HG03565 (cell line): ENCODE data around the gene KIF5A.

Experiments
- ATAC-seq: cut with Tn5 transposase; IDR thresholded peaks from one replicate; pipeline ENCODE4 v1.9.1; 2021; ENCODE audit warnings: mild to moderate bottlenecking, moderate library complexity; ENCODE audit not compliant: unreplicated experiment

Gene KIF5A

GRCh38 chr12:57604992-57605810, 55.4 kb downstream of the KIF5A start:
- no peak for ATAC-seq

DNA sequence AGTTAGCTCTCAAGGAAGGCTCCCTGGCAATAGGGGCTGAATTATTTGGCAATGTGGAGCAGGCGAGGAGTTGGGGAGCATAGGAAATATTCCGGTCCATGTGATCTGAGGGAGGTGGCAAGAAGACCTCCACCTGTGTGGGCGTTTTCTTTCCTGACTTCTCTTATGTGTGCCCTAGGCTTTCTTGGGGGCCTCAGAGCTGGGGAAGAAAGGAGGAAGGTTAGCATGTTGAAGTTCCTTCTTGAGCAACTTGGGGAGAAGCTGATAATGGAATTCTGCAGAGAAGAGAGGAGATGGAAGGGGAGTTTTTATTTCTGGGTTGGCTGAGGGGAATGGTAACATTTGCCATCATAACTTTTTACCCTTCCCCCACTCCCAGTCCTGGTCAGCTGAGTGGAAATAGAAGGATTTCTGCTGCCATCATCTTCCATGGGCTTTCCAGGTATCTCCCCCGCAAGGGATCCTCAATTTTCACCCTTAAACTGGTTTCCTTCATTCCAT, 56.0 kb downstream of the KIF5A start:
- ATAC-seq: no peak

DNA sequence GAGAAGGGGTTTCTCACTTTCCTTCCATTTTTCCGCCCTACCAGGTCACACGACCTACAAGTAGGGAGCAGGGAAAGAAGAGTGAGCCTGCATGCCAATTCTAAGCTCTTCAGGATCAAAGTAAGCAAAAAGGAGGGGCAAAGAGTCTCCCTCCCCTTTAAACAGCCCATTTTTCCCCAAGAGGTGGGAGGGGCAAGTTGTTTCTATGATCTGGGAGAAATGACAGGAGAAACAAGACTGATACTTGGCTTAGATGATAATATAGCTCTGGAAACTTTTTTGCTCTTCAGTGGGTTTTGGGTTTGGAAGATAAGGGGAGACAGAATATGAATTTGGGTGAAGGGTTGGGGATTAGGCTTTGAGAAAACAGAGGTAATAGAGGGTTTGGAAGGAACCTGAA, 56.6 kb downstream of the KIF5A start:
- ATAC-seq: no peak

- ATAC-seq: no peak
Measured at GRCh38 chr12:57606821-57607220, 57.0 kb downstream of the KIF5A start.

- ATAC-seq: no peak
Measured at GRCh38 chr12:57607958-57608663, 58.3 kb downstream of the KIF5A start.

GRCh38 chr12:57609101-57609780, 59.4 kb downstream of the KIF5A start:
- no peak for ATAC-seq

- ATAC-seq: no peak
Measured at GRCh38 chr12:57609781-57610553, 60.1 kb downstream of the KIF5A start.

DNA sequence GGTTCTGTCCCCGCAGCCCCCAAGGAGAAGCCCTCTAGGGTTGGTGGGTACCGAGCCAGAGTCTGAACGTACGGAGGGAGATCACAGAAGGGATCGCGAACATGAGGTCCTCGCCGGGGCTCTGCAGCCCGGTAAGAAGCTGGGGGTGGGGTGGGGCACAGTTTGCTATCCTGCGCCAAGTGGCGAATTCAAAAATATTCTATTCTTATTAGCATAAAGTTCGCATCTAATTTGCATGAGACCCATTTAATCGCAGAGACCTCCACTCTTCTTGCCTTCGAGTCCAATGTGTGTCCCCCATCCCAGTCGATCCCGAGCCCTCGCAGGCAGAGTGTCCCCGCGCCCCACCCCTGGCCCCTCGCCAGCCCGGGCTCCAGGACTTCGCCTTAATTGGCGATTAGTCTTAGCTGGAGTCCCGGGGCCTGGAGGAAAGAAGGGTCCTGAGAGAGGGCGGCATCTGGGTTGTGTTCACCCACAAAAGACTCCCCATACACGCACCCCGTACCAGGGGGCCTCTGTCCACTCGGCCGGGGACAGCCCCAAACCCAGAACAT, 60.8 kb downstream of the KIF5A start:
- no peak for ATAC-seq

- no peak for ATAC-seq
Measured at GRCh38 chr12:57611108-57611826, 61.4 kb downstream of the KIF5A start, which contains the start of gene ARHGEF25. Gene ARHGEF25 (plus strand): TSS chr12:57611435. CDS start chr12:57611895, 460 bp downstream.

- ATAC-seq: no peak
Measured at GRCh38 chr12:57611827-57612710, 62.2 kb downstream of the KIF5A start.

- no peak for ATAC-seq
Measured at GRCh38 chr12:57612711-57613426, 63.0 kb downstream of the KIF5A start.

DNA sequence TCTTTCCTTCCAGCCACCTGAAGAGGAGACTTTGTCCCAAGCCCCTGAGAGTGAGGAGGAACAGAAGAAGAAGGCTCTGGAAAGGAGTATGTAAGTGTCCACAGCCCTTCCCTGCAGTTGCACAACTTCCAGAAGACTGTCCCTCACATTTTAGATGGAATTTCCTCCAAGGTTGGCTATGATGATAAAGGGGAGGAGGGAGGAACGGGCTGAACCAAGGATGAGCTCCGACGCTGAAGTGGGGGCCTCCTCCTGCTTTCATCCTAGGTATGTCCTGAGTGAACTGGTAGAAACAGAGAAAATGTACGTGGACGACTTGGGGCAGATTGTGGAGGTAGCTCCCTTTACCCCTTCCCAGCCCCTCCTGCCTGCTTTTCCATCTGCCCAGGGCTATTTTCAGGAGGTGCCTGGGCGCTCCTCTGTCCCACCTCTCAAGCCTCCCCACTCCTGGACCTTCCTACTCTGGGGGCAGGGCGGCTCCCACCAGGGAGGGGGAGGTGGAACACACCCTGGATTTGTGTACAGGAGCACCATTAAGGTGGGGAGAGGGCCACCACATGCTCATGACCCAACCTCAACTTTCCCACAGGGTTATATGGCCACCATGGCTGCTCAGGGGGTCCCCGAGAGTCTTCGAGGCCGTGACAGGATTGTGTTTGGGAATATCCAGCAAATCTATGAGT, 63.7 kb downstream of the KIF5A start:
- ATAC-seq: no peak

DNA sequence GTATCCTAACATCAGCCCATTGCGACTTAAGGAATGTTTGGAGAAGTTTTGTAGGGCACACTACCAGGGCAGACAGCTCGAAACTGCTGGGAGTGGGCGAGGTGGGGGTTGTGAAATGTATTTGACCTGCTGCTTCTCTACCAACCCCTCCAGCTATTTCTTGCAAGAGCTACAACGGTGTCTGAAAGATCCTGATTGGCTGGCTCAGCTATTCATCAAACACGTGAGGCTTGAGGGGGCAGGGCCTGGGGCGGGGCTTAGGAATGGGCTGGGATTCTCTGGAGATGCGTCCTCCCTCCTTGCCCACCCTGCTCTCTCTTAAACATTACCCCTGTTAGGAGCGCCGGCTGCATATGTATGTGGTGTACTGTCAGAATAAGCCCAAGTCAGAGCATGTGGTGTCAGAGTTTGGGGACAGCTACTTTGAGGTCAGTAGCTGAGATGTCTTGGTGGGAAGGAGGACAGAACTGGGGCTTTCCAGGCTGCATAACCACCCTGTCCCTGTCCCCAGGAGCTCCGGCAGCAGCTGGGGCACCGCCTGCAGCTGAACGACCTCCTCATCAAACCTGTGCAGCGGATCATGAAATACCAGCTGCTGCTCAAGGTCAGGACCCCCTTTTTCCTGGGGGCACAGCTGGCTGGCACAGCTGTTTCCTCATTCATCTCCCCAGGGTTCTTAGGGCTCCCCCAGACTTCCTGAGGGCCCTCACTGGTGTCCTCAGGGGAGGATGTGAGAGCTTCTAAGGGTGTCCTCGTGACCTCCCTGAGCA, 64.5 kb downstream of the KIF5A start:
- ATAC-seq: no peak

DNA sequence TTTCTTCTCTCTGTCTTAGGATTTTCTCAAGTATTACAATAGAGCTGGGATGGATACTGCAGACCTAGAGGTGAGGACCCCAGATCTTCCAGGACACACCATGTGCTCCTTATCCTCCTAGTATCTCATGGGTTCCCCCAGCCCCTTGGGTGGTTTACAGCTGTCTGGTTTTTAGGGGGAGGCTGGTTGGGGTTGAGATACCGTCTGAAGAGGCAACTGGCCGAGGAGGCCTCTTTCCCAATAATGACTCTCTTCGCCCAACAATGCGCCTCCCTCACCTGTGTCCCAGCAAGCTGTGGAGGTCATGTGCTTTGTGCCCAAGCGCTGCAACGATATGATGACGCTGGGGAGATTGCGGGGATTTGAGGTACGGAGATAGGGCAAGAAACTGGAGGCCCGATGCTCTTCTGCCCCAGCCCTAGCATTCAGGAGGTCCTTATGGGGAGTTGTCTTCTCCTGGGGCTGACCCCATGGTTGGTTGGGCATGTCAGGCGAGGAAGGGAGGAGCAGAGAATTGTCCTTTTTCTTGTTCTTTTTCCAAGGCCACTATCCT, 65.2 kb downstream of the KIF5A start:
- ATAC-seq: no peak

- ATAC-seq: no peak
Measured at GRCh38 chr12:57615637-57616036, 65.8 kb downstream of the KIF5A start.

DNA sequence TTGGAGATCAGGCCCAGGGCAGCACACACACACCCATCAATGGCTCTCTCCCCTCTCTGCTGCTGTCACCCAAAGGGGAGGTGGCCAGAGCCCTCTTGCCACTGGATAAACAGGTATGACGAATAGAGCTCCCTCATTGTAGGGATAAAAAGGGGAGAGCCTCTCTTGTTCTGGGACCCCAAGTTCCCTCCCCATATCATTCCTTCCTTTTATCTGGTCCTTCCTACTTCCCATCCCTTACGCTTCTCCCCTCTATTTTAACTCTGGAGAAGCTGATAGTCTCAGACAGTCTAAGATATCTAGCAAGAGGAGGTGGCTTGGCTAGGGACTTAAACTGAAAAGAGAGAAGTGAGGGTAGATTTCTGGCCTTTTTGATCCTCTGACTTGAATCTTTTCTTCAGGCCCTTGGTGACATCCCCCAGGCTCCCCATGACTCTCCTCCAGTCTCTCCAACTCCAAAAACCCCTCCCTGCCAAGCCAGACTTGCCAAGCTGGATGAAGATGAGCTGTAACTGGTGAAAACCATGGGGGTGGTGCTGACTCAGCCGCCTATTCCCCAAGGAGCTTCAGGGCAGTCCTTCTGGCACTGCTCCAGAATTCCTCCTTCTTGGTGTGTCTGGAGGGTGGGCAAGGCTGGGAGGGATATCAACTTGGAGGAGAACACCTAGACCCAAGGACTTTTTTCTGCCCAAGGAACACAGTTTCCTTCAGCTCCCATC, 66.7 kb downstream of the KIF5A start:
- ATAC-seq: no peak
